HG03139 (cell line): ENCODE data around the gene PLD3.
"Not testable (repeated sequence)": the region's sequence is repeated elsewhere in the genome, so short reads cannot be mapped to it uniquely, and the experiment has no call there.

Source experiments
- ATAC-seq: cut with Tn5 transposase; IDR thresholded peaks from one replicate; pipeline ENCODE4 v1.9.1; 2021; ENCODE audit not compliant: unreplicated experiment

Gene PLD3

GRCh38 chr19:40362160-40362559 lies 13.7 kb downstream of the PLD3 start:
- ATAC-seq = no peak

DNA sequence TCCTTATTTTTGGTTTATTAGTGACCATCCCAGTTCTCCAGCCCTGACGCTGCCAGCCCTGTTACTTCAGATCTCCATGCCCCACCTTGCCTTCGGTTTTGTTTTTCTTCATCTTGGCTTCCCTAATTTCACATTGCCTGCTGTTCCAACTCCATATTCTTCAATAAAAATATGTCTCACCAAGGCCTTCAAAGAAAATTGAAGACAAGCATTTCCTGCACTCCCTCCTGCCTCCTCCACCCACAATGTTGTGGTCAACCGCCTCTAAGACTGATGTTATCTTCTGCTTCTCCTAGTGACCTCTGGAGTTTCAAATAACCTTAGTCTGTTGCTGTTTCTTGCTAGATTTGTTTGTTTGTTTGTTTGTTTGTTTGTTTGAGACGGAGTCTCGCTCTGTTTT lies 14.6 kb downstream of the PLD3 start:
- no peak for ATAC-seq

- no peak for ATAC-seq
Measured at GRCh38 chr19:40365010-40365409, 16.5 kb downstream of the PLD3 start.

- ATAC-seq = no peak
Measured at GRCh38 chr19:40365613-40366401, 17.3 kb downstream of the PLD3 start.

- ATAC-seq = no peak
Measured at GRCh38 chr19:40366697-40367561, 18.4 kb downstream of the PLD3 start.

GRCh38 chr19:40367577-40368434 lies 19.3 kb downstream of the PLD3 start:
- no peak for ATAC-seq

GRCh38 chr19:40369797-40370196 lies 21.3 kb downstream of the PLD3 start:
- no peak for ATAC-seq

DNA sequence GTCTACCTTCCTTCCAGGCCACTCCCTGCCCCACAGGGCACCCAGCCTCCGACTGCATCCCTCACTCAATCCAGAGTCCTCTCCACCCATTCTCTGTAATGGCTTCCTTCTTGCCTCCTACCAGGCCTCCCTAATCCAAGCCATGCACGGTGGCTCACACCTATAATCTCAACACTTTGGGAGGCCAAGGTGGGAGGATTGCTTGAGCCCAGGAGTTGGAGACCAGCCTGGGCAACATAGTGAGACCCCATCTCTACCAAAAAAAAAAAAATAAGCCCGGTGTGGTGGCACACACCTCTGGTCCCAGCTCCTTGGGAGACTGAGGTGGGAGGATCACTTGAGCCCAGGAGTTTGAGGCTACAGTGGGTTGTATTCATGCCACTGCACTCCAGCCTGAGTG lies 21.8 kb downstream of the PLD3 start:
- ATAC-seq = not testable (repeated sequence)

DNA sequence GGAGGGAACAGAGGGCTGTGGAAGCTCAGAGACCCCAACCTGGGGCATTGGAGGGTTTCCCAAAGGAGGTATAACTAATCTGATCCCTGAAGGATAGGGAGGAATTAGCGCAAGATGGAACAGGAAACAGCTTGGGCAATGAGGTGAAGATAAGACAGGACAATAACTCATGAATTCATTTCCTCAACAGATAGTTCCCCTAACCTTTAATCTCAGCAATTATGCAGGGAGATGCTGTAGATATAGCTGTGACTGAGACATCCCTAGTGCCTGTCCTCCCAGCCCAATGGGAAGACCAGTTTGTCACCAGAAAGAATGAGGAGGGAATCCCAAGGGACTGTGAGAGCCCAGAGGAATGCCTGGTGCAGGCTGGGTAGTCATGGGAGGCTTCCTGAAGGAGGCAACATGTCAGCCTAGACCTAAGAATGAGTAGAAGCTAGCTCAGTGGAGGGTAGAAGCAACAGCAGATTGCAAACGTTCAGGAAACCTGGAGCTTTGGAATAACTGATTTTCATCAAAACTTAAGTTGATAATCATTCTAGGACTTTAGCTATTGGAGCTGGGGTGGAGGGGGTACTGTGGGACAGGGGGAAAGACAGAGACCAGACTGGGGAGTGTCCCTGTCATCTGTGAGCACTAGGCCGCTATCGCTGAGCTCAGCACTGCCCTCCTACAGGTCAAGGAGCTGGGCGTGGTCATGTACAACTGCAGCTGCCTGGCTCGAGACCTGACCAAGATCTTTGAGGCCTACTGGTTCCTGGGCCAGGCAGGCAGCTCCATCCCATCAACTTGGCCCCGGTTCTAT lies 22.7 kb downstream of the PLD3 start:
- ATAC-seq = no peak

DNA sequence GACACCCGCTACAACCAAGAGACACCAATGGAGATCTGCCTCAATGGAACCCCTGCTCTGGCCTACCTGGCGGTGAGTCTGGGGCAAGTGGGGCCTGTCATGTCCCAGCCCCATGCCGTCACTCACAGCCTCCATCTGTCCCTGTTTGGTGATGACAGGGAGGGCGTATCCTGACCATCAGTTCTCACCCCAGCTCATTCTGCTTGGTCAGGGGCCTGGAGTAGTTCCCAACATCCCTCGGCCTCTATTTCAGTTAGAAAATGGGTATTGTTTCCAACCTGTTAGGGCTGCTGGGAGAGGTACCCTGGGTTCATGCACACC lies 23.3 kb downstream of the PLD3 start:
- ATAC-seq = no peak

DNA sequence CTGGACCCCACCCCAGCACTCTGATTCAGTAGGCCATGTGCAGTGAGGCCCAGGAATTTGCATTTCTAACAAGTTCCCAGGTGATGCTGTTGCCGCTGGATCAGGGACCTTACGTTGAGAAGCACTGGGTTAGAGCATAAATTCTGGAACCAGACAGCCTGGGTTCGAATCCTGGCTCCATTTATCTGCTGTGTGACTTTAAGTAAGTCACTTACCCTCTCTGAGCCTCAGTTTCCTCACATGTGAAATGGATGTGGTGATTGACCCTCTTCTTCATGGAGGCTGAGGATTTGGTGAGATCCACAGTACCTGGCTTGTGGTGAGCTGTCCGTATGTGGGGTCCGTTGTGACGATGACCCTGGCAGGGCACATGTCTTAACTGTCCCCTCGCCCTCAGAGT lies 25.6 kb downstream of the PLD3 start:
- ATAC-seq = no peak

DNA sequence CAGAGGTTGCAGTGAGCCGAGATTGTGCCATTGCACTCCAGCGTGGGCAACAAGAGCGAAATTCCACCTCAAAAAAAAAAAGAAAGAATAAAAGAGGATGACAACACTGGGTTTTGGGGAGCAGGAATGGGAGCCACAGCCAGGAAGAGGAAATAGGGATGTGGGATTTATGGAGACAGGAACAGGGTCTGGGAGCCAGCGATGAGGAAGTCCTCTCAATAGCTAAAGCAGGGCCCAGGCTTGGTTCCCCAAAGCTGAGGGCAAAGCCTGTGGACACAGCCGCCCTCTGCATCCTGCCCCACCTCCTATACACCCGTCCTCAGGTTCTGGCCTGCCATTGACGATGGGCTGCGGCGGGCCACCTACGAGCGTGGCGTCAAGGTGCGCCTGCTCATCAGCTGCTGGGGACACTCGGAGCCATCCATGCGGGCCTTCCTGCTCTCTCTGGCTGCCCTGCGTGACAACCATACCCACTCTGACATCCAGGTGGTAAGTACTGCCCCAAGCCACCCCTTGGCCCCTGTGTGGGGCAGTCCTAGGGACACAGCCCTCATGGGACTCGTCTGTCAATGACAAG lies 27.9 kb downstream of the PLD3 start:
- ATAC-seq = no peak

- no peak for ATAC-seq
Measured at GRCh38 chr19:40377876-40378385, 29.4 kb downstream of the PLD3 start.

- no peak for ATAC-seq
Measured at GRCh38 chr19:40378509-40378908, 30.0 kb downstream of the PLD3 start.

DNA sequence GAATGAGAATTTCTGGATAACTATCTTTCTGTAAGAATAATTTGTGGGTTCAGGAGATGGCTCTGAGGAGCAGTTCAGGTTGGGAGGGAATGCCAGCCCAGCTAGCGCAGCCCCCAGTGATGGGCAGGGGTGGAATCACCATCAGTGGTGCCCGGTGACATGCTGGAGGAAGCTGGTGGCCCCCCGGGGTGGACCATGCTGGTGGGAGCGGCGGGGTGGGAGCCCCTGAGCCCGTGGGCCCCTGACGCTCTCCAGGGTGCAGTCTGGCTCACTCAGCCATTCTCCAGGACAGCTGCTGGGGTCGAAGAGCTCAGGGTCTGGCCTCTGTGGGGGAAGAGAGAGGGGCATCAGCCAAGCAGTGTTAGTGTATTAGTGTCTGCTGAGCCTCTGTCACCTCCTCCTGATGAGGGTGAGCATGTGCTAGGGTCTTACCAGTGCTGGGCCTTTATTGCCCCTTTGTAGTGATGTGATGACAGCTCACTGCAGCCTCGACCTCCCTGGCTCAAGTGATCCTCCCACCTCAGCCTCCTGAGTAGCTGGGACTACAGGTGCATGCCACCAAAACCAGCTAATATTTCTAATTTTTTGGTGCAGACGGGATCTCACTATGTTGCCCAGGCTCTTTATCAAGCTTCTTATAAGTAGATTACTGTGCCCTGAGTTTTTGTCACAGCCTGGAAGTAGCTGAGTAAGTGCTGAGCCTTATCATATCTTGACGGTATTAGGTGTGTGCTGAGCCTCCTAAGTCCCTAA lies 31.1 kb downstream of the PLD3 start:
- no peak for ATAC-seq

- ATAC-seq = no peak
Measured at GRCh38 chr19:40380199-40381037, 31.9 kb downstream of the PLD3 start.

DNA sequence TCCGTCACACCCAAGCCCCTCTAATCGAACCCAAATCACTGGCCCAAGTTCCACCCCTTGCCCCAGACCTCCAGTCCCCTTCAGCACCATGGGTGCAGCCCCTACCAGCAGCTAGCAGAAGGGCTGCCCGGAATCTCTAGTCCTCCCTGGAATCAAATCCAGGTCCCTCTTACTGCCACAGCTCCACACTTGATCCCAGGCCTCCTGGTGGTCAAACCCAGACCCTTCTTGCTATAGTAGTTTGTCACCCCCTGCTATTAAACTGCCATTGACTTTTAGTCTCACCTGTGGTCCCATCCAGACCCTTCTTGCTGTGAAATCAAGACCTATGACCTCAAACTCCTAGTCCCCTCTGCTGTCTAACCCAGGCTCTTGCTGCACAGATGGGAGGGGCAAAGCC lies 32.8 kb downstream of the PLD3 start:
- no peak for ATAC-seq

DNA sequence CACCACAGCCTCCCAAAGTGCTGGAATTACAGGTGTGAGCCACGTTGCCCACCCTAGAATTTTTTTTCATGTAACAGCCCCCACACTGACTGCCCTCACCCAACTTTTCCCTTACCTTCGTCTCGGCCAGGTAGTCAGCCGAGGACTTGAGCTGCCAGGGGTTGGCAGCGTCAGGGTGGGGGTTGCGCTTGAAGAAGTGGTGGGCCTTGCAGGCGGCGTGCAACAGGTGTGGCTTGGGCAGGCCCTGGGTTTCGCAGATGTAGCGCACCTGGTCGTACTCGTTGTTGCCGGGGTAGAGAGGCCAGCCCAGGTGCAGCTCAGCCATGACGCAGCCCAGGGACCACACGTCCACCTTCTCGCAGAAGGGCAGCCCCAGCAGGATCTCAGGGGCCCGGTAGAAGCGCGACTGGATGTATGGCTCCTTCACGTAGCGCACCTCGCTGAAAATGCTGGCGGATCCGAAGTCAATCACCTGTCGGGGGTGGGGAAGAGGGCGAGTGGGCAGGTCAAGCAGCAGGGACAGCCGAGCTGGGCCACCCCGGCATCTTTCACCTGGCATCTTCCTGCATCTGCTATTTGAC lies 35.3 kb downstream of the PLD3 start:
- ATAC-seq = no peak
